HCT116 (cell line): ENCODE data around the gene NDUFS8. TPM values are rescaled to one million over a fixed set of nuclear protein-coding genes. Genes with fewer than 3 reads are reported as not detected.

Experiments
- ATAC-seq: fragments of 200-7000 bp; cut with Tn5 transposase; 2 replicates; pipeline ENCODE4 v1.9.1; 2020; ENCODE audit warnings: mild to moderate bottlenecking, moderate library complexity
- BruUV-seq: library from RNA; stranded (reverse); fragments of 400-500 nt; replicated peaks from 2 replicates; lab custom pipeline; 2021; lab: Mats Ljungman, UMichigan
- CTCF ChIA-PET: fragments of 300-600 bp; sonication (Branson Sonifier 250); formaldehyde crosslinking; loops from one replicate; lab custom pipeline; 2021; ENCODE audit warnings: antibody characterized with exemption; lab: Charles Lee
- POLR2A ChIA-PET: fragments of 300-600, 350-600 bp; sonication (Branson Sonifier 250); formaldehyde crosslinking; loops from one replicate; lab custom pipeline; 2021; ENCODE audit warnings: antibody characterized with exemption; lab: Charles Lee
- RAD21 ChIA-PET, 2 experiments: fragments of 300-600 bp; sonication (Branson Sonifier 250); formaldehyde crosslinking; loops; one replicate each; lab custom pipeline; 2023; ENCODE audit warnings: low total read pairs in 2 of 2; ENCODE audit not compliant: uncharacterized antibody in 2 of 2, unreplicated experiment in 2 of 2, low non-redundant PET in 1 of 2; lab: Charles Lee
- DNase-seq: peaks from one replicate; pipeline ENCODE4 v3.0.0-alpha.2; 2010; ENCODE audit warnings: low read depth, low spot score
- H2AFZ ChIP-seq: fragments of 200-600 bp; shearing (Covaris generic), sonication (generic); 2 replicates; pipeline ENCODE4 v1.6.1; 2017; ENCODE audit warnings: low read depth, mixed run types, mixed read lengths, antibody characterized with exemption, low read length; ENCODE audit not compliant: poor library complexity, severe bottlenecking
- H3K27ac ChIP-seq: 2 replicates; pipeline ENCODE4 v1.5.1; 2012; ENCODE audit warnings: low read depth, low read length
- H3K27me3 ChIP-seq: fragments of 200-600 bp; sonication (generic); 2 replicates; pipeline ENCODE4 v1.6.1; 2016; ENCODE audit warnings: mixed run types, low read length, mixed read lengths; ENCODE audit not compliant: insufficient read depth
- H3K36me3 ChIP-seq, 2 experiments: fragments of 200-500 bp in 1 of 2; fragments of 200-600 bp in 1 of 2; sonication (Bioruptor generic) in 1 of 2; sonication (generic) in 1 of 2; 2 replicates each; pipeline versions ENCODE4 v1.5.1 to v1.6.1; 2014 to 2016; ENCODE audit warnings: low read length in 2 of 2, inconsistent platforms in 1 of 2, mixed read lengths in 1 of 2, mixed run types in 1 of 2; ENCODE audit not compliant: insufficient read depth in 2 of 2, control insufficient read depth in 1 of 2
- H3K4me1 ChIP-seq, 2 experiments: fragments of 200-600 bp in 1 of 2; sonication (generic) in 1 of 2; 2 replicates each; pipeline versions ENCODE4 v1.5.1 to v1.6.1; 2012 to 2017; ENCODE audit warnings: low read length in 2 of 2, inconsistent platforms in 1 of 2, mild to moderate bottlenecking in 1 of 2, mixed read lengths in 1 of 2, mixed run types in 1 of 2, moderate library complexity in 1 of 2; ENCODE audit not compliant: insufficient read depth in 2 of 2, control insufficient read depth in 1 of 2
- H3K4me2 ChIP-seq: fragments of 200-600 bp; sonication (generic); 2 replicates; pipeline ENCODE4 v1.6.1; 2017; ENCODE audit warnings: mixed run types, low read length, mixed read lengths
- H3K4me3 ChIP-seq, 2 experiments: fragments of 200-600 bp in 1 of 2; sonication (generic) in 1 of 2; replicated peaks in 1 of 2; 2 replicates each; pipeline ENCODE4 v1.5.1; 2011 to 2016; ENCODE audit warnings: low read length in 2 of 2, control low read depth in 1 of 2, low read depth in 1 of 2, mild to moderate bottlenecking in 1 of 2, mixed read lengths in 1 of 2, mixed run types in 1 of 2
- H3K79me2 ChIP-seq: fragments of 200-600 bp; sonication (generic); 2 replicates; pipeline ENCODE4 v1.6.1; 2017; ENCODE audit warnings: mild to moderate bottlenecking, mixed run types, low read length, moderate library complexity, mixed read lengths; ENCODE audit not compliant: insufficient read depth
- H3K9ac ChIP-seq: fragments of 200-600 bp; sonication (generic); 2 replicates; pipeline ENCODE4 v1.6.1; 2016; ENCODE audit warnings: low read length, mixed read lengths
- H3K9me2 ChIP-seq: fragments of 200-600 bp; sonication (generic), shearing (Covaris generic); 2 replicates; pipeline ENCODE4 v1.6.1; 2017; ENCODE audit warnings: mixed run types, mild to moderate bottlenecking, moderate library complexity; ENCODE audit not compliant: insufficient read depth
- H3K9me3 ChIP-seq, 2 experiments: fragments of 200-500 bp in 1 of 2; fragments of 200-600 bp in 1 of 2; sonication (Bioruptor generic) in 1 of 2; sonication (generic) in 1 of 2; 2 replicates each; pipeline ENCODE4 v1.6.1; 2014 to 2017; ENCODE audit warnings: low read length in 2 of 2, mixed read lengths in 2 of 2, inconsistent platforms in 1 of 2, low read depth in 1 of 2, mild to moderate bottlenecking in 1 of 2, mixed run types in 1 of 2, moderate library complexity in 1 of 2; ENCODE audit not compliant: control insufficient read depth in 1 of 2, insufficient read depth in 1 of 2
- H4K20me1 ChIP-seq: fragments of 200-600 bp; sonication (generic), shearing (Covaris generic); 2 replicates; pipeline ENCODE4 v1.6.1; 2017; ENCODE audit warnings: mixed run types, mild to moderate bottlenecking, moderate library complexity; ENCODE audit not compliant: insufficient read depth
- CBX3 ChIP-seq: IDR thresholded peaks from 2 replicates; pipeline ENCODE4 v1.6.1; 2012; ENCODE audit warnings: low read depth
- CEBPB ChIP-seq: IDR thresholded peaks from 2 replicates; pipeline ENCODE4 v1.6.1; 2012; ENCODE audit warnings: low read depth
- EGR1 ChIP-seq: IDR thresholded peaks from 2 replicates; pipeline ENCODE4 v1.6.1; 2012; ENCODE audit warnings: low read depth
- ELF1 ChIP-seq: IDR thresholded peaks from 2 replicates; pipeline ENCODE4 v1.6.1; 2012; ENCODE audit warnings: low read depth, borderline replicate concordance
- EZH2 ChIP-seq: fragments of 200-600 bp; sonication (generic); IDR thresholded peaks from 2 replicates; pipeline ENCODE4 v1.6.1; 2017; ENCODE audit warnings: antibody characterized with exemption, mixed run types
- EZH2phosphoT487 ChIP-seq: fragments of 200-600 bp; IDR thresholded peaks from 2 replicates; pipeline ENCODE4 v1.6.1; 2018; ENCODE audit warnings: antibody characterized with exemption, borderline replicate concordance
- FOSL1 ChIP-seq: IDR thresholded peaks from 2 replicates; pipeline ENCODE4 v1.6.1; 2012; ENCODE audit warnings: low read depth
- JUND ChIP-seq: IDR thresholded peaks from 2 replicates; pipeline ENCODE4 v1.6.1; 2012
- POLR2A ChIP-seq: IDR thresholded peaks from 2 replicates; pipeline ENCODE4 v1.7.0; 2011; ENCODE audit warnings: borderline replicate concordance; ENCODE audit not compliant: insufficient read depth, insufficient read length; ENCODE audit errors: extremely low read depth
- POLR2AphosphoS5 ChIP-seq: IDR thresholded peaks from 2 replicates; pipeline ENCODE4 v1.6.1; 2011; ENCODE audit warnings: mild to moderate bottlenecking, low read depth, low read length, moderate library complexity
- SIN3A ChIP-seq: IDR thresholded peaks from 2 replicates; pipeline ENCODE4 v1.6.1; 2012; ENCODE audit warnings: low read depth
- SP1 ChIP-seq: IDR thresholded peaks from 2 replicates; pipeline ENCODE4 v1.6.1; 2012; ENCODE audit warnings: low read depth
- SRF ChIP-seq: IDR thresholded peaks from 2 replicates; pipeline ENCODE4 v1.6.1; 2012; ENCODE audit warnings: low read depth
- YY1 ChIP-seq: IDR thresholded peaks from 2 replicates; pipeline ENCODE4 v1.6.1; 2011; ENCODE audit warnings: low read length, low read depth, moderate library complexity, mild to moderate bottlenecking; ENCODE audit not compliant: insufficient replicate concordance; ENCODE audit errors: extremely low read depth
- ZFX ChIP-seq: fragments of 450-650 bp; IDR thresholded peaks from 2 replicates; pipeline ENCODE4 v1.6.1; 2017
- ZNF274 ChIP-seq: fragments of 200-500 bp; sonication (Bioruptor generic); IDR thresholded peaks from 2 replicates; pipeline ENCODE4 v1.6.1; 2014; ENCODE audit warnings: mild to moderate bottlenecking, low read depth, low read length, inconsistent platforms
- intact Hi-C: fragments of 100-400 bp; cut with micrococcal nuclease; formaldehyde crosslinking; loops from 2 replicates; pipeline ENCODE4 v1.10.0; 2022
- total RNA-seq: library from RNA; stranded (reverse); gene quantifications from one replicate; pipeline ENCODE4 v1.2.1, GENCODE V29; 2021; ENCODE audit not compliant: unreplicated experiment
- TF ChIP-seq, protein P1 (sequence below): IDR thresholded peaks from 2 replicates; pipeline ENCODE4 v1.6.1; 2012; ENCODE audit warnings: low read depth
- TF ChIP-seq, protein P2 (sequence below), 3 experiments: fragments of 200-600 bp in 1 of 3; sonication (generic) in 1 of 3; IDR thresholded peaks in 2 of 3; conservative IDR thresholded peaks in 1 of 3; 2 replicates each; pipeline ENCODE4 v1.5.1; 2012 to 2017; ENCODE audit warnings: low read depth in 2 of 3, low read length in 2 of 3, antibody characterized with exemption in 1 of 3, borderline replicate concordance in 1 of 3, control low read depth in 1 of 3, mild to moderate bottlenecking in 1 of 3, mixed read lengths in 1 of 3, mixed run types in 1 of 3, moderate library complexity in 1 of 3; ENCODE audit not compliant: insufficient read depth in 1 of 3
- TF ChIP-seq, protein P3 (sequence below): IDR thresholded peaks from 2 replicates; pipeline ENCODE4 v1.6.1; 2012
- TF ChIP-seq, protein P4 (sequence below): IDR thresholded peaks from 2 replicates; pipeline ENCODE4 v1.6.1; 2012

The NDUFS8 gene
- total RNA-seq, 1 experiment from 2014 or later = 189 TPM

DNA sequence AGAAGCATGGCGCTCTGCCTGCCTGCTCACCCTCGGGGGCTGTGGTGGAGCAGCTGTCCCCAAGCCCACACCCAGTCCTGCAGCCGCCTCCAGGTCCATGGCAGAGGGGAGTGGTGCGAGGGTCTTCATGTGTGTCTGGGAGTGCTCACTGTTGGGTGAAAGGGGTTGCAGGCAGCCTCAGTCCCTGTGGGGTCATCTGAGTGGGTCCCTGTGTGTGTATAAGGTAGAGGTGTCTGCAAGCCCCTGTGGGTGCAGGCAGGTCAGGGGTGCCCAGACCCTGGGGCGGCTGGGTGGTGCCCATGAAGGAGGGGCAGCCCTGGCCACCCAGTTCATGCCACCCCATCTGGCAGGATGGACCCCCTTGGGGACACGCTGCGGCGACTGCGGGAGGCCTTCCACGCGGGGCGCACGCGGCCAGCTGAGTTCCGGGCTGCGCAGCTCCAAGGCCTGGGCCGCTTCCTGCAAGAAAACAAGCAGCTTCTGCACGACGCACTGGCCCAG lies 15.5 kb upstream of the NDUFS8 start:
- intact Hi-C loops = loop anchor here (5.0 kb wide), 1 partner anchor 192 kb away; no protein-coding TSS in a partner anchor
- BruUV-seq = no TSS peak
- Histone ChIP-seq H3K9ac (peak overlapping the region; percentile 86), H3K9me3 (no peaks in the 10 kb centered on the region), H2AFZ (no peak overlapping the region), H3K79me2 (peaks cover 20% of the 10 kb centered on the region; the same call in 1 of the 2 replicates), H4K20me1 (no peaks in the 10 kb centered on the region), H3K4me3 (peak overlapping the region; percentile 36 to 51; a peak in 3 of 4 replicates), H3K36me3 (no peaks in the 10 kb centered on the region), H3K27ac (peak overlapping the region; percentile 96), H3K9me2 (no peaks in the 10 kb centered on the region), H3K4me2 (peak overlapping the region; percentile 97), H3K4me1 (peaks cover 77 to 91% of the 10 kb centered on the region in 2 experiments), H3K27me3 (no peaks in the 10 kb centered on the region)
- ChIA-PET RAD21 (no interaction called here), POLR2A (interaction anchor here (1.2 to 1.3 kb wide), 3 partner anchors 11 to 16 kb away, joined by 3 to 5 read pairs (median 3); partner anchors contain the start of genes NDUFS8 and UNC93B1), CTCF (no interaction called here)
- TF ChIP-seq JUND (no peak), ZFX (no peak), CEBPB (no peak), YY1 (no peak), CBX3 (no peak), ZNF274 (no peak), EZH2 (no peak), SP1 (no peak), EZH2phosphoT487 (no peak), POLR2A (no peak), SRF (no peak), FOSL1 (no peak), SIN3A (no peak), EGR1 (no peak), POLR2AphosphoS5 (no peak), ELF1 (no peak)
- TF ChIP-seq, protein P1, sequence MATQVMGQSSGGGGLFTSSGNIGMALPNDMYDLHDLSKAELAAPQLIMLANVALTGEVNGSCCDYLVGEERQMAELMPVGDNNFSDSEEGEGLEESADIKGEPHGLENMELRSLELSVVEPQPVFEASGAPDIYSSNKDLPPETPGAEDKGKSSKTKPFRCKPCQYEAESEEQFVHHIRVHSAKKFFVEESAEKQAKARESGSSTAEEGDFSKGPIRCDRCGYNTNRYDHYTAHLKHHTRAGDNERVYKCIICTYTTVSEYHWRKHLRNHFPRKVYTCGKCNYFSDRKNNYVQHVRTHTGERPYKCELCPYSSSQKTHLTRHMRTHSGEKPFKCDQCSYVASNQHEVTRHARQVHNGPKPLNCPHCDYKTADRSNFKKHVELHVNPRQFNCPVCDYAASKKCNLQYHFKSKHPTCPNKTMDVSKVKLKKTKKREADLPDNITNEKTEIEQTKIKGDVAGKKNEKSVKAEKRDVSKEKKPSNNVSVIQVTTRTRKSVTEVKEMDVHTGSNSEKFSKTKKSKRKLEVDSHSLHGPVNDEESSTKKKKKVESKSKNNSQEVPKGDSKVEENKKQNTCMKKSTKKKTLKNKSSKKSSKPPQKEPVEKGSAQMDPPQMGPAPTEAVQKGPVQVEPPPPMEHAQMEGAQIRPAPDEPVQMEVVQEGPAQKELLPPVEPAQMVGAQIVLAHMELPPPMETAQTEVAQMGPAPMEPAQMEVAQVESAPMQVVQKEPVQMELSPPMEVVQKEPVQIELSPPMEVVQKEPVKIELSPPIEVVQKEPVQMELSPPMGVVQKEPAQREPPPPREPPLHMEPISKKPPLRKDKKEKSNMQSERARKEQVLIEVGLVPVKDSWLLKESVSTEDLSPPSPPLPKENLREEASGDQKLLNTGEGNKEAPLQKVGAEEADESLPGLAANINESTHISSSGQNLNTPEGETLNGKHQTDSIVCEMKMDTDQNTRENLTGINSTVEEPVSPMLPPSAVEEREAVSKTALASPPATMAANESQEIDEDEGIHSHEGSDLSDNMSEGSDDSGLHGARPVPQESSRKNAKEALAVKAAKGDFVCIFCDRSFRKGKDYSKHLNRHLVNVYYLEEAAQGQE = no peak
- TF ChIP-seq, protein P2, sequence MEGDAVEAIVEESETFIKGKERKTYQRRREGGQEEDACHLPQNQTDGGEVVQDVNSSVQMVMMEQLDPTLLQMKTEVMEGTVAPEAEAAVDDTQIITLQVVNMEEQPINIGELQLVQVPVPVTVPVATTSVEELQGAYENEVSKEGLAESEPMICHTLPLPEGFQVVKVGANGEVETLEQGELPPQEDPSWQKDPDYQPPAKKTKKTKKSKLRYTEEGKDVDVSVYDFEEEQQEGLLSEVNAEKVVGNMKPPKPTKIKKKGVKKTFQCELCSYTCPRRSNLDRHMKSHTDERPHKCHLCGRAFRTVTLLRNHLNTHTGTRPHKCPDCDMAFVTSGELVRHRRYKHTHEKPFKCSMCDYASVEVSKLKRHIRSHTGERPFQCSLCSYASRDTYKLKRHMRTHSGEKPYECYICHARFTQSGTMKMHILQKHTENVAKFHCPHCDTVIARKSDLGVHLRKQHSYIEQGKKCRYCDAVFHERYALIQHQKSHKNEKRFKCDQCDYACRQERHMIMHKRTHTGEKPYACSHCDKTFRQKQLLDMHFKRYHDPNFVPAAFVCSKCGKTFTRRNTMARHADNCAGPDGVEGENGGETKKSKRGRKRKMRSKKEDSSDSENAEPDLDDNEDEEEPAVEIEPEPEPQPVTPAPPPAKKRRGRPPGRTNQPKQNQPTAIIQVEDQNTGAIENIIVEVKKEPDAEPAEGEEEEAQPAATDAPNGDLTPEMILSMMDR (IDR thresholded peaks at IDR 0.05 in 2 of 3, conservative IDR thresholded peaks at IDR 0.05 in 1 of 3; ENCODE audit: borderline replicate concordance in 1 of 3, insufficient read depth in 1 of 3, low read depth in 2 of 3, low read length in 2 of 3) = no peak
- TF ChIP-seq, protein P3, sequence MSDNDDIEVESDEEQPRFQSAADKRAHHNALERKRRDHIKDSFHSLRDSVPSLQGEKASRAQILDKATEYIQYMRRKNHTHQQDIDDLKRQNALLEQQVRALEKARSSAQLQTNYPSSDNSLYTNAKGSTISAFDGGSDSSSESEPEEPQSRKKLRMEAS = no peak
- TF ChIP-seq, protein P4, sequence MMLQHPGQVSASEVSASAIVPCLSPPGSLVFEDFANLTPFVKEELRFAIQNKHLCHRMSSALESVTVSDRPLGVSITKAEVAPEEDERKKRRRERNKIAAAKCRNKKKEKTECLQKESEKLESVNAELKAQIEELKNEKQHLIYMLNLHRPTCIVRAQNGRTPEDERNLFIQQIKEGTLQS = no peak
- DNase-seq = no peak
- ATAC-seq = no peak
